NCI-H524 (cell line): ENCODE results near the gene TBR1.

Experiments used
- DNase-seq, 2 experiments: peaks; one replicate each; lab custom pipeline; 2025; lab: John Stamatoyannopoulos, UW

The TBR1 gene

GRCh38 chr2:161415034-161415986 is 787 bp upstream of the TBR1 start:
- peak in 1 of 2 experiments; percentile 22 for DNase-seq

- no peak for DNase-seq
Observed at GRCh38 chr2:161416708-161417437, 776 bp downstream of the TBR1 start.

- no peak for DNase-seq
Observed at GRCh38 chr2:161417438-161418274, 1.6 kb downstream of the TBR1 start.

- no peak for DNase-seq
Observed at GRCh38 chr2:161418275-161418714, 2.2 kb downstream of the TBR1 start.

DNA sequence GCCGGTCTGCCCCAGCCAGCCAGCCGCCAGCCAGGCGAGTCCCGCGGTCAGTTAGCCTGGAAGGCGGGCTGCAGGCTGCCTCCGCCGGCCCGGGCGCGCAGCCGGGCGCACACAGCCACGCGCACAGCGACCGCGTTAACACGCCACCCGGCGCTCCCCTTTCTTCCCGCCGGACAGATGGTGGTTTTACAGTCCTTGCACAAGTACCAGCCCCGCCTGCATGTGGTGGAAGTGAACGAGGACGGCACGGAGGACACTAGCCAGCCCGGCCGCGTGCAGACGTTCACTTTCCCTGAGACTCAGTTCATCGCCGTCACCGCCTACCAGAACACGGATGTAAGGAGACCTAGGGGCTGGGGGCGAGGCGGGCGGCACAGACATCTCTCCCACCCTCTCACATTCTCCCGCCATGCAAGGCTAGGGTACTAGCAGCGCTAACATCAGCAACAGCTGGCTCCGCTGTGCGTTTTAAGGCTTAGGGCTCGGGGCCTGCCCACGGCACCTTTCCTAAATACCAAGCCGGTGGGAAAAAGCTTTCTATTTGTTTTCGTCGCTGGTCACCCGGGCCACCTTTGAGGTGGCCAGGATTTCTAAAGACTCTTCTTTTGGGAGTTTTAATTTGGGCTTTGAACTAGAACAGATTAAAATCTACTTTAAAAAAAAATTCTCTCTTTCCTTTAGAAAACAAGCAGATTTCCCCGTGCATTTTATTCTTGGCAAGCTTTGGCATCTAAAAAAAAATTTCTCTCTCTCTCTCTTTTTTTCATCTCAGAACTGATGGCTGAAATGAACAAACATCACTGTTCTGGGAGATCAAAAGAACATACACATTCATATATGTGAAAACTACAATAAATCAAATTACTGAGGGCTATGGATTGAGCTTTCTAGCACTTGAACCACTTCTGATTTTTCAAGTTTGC is 2.9 kb downstream of the TBR1 start:
- DNase-seq: peak; percentile 28 to 68

DNA sequence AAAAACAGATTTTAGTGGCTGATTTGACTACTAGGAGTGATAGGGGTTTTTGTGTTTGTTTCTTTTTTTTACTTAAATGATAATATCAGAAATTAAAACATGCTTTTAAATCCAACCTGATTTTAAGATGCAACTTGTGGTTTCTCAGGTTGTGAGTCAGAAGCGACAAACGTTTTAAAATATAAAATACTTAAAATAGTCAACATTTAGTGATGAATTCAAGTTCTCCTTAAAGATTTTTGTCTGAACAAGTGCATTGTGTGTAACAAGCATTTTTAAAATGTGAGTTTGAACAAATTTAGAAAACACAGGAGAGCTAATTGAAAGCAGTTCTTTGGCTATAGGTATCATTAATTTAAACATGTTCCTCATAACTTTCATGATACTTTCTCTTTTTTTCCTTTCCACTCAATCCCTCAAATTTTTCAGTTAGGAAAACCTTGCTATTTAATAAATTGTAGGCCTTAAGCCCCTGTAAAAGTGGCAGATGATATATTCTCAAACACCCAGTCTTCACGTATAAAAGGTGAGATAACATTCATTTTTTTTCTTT is 3.6 kb downstream of the TBR1 start:
- DNase-seq: no peak

GRCh38 chr2:161420406-161421074 is 4.4 kb downstream of the TBR1 start:
- no peak for DNase-seq

DNA sequence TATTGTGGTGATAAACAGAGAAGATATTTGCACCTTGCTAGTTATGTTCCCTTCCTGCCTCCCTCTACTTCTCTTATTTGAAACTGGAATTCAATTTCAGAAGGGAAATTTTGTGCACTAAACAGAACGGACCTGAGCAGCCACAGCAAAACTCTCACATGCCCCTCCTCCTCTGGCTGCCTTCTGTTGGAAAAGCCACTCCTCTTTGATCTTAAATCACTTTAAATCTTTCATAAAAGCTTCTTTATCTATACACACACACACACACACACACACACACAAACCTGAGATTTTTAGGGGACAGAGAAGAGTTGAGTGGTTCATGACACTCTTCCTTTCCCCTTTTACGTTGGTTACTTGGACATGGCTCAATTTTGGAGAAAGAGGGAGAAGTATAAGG is 5.6 kb downstream of the TBR1 start:
- DNase-seq: peak in 1 of 2 experiments; percentile 21

DNA sequence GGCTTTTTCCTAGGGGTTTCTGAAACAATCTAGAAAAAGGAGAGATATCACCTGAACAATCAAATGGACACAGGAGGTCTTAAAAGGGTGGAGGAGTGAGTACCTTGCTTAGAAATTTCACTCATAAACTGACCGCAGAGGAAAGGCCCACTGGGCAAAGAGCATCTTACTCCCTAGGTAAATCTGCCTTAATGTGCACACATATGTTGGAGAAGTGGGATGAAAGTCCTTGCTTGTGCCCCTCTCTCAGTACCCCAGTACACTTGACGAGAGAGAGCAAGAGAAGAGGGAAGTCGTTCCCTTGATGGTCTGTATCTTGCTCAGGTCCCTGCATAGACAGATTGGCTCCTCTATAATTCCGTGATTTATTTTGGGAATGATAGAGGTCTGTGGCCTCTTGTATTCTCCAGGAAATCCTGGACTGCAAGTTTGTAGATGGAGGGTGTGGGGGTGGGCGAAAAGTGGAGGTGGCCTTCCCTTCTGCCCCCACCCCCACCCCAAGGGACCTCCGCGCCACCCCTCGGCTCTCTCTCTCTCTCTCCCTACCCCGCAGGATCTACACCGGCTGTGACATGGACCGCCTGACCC is 6.8 kb downstream of the TBR1 start:
- no peak for DNase-seq

- peak in 1 of 2 experiments; percentile 14 for DNase-seq
Observed at GRCh38 chr2:161423421-161424393, 7.6 kb downstream of the TBR1 start.

DNA sequence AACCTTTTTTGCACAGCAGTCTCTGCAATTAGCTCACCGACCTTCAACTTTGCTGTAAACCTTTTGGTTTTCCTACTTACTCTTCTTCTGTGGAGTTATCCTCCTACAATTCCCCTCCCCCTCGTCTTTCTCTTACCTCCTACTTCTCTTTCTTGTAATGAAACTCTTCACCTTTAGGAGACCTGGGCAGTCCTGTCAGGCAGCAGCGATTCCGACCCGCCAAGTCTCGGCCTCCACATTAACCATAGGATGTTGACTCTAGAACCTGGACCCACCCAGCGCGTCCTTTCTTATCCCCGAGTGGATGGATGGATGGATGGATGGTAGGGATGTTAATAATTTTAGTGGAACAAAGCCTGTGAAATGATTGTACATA is 8.3 kb downstream of the TBR1 start:
- no peak for DNase-seq

GRCh38 chr2:161424891-161425727 is 9.0 kb downstream of the TBR1 start:
- DNase-seq: no peak

- no peak for DNase-seq
Observed at GRCh38 chr2:161425728-161426454, 9.8 kb downstream of the TBR1 start.

- DNase-seq: no peak
Observed at GRCh38 chr2:161426455-161426921, 10.4 kb downstream of the TBR1 start.

- no peak for DNase-seq
Observed at GRCh38 chr2:161426922-161427663, 11.0 kb downstream of the TBR1 start.
